Ovary (tissue), 9 donors: ENCODE results near the gene CPNE9. TPM values are rescaled to one million over a fixed set of nuclear protein-coding genes. Genes with fewer than 3 reads are reported as not detected.

Source experiments
- DNase-seq, 5 donors: peaks; one replicate each; pipeline ENCODE4 v3.0.0-alpha.2; 2019 to 2020
- H3K27ac ChIP-seq, 2 donors: fragments of 200-600 bp; one replicate each; pipeline versions ENCODE4 v1.5.1 to v1.8.0; 2019 to 2022
- H3K27me3 ChIP-seq: fragments of 200-600 bp; one replicate; pipeline ENCODE4 v1.8.0; 2022
- H3K36me3 ChIP-seq: fragments of 200-600 bp; sonication (generic); one replicate; pipeline ENCODE4 v1.5.1; 2019
- H3K4me1 ChIP-seq: one replicate; pipeline ENCODE4 v1.8.1; 2013; ENCODE audit warnings: mild to moderate bottlenecking, moderate library complexity; ENCODE audit not compliant: insufficient read depth
- H3K4me3 ChIP-seq: fragments of 200-600 bp; sonication (generic); one replicate; pipeline ENCODE4 v1.5.1; 2017
- H3K9me3 ChIP-seq, 2 donors: fragments of 200-600 bp in 1 of 2; sonication (generic) in 1 of 2; one replicate each; pipeline versions ENCODE4 v1.5.1 to v1.8.1; 2013 to 2019; ENCODE audit warnings: mild to moderate bottlenecking in 1 of 2, moderate library complexity in 1 of 2
- CTCF ChIP-seq, 3 donors: fragments of 450-650 bp in 2 of 3; fragments of 200-600 bp in 1 of 3; IDR thresholded peaks; one replicate each; pipeline versions ENCODE4 v1.5.1 to v1.8.0; 2016 to 2022; ENCODE audit warnings: antibody characterized with exemption in 3 of 3, mild to moderate bottlenecking in 1 of 3
- EP300 ChIP-seq: sonication (generic); formaldehyde crosslinking; IDR thresholded peaks from one replicate; pipeline ENCODE4 v1.6.1; 2017; ENCODE audit warnings: antibody characterized with exemption
- POLR2A ChIP-seq: fragments of 450-650 bp; IDR thresholded peaks from one replicate; pipeline ENCODE4 v1.6.1; 2017; ENCODE audit warnings: antibody characterized with exemption, mild to moderate bottlenecking, moderate library complexity
- WGBS, 3 donors: extraction: QIAGEN DNeasy Blood & Tissue Kit in 1 of 3; methylation state at CpG; one replicate each; pipeline versions ENCODE4 v1.1.5 to v1.1.7; 2013 to 2017; 5-methylcytosine and 5-hydroxymethylcytosine counted together
- intact Hi-C, 4 donors: fragments of 100-400 bp; cut with DNase I; formaldehyde crosslinking; loops; one replicate each; pipeline versions ENCODE4 v1.11.0 to v1.15.1; 2022 to 2023
- polyA plus RNA-seq, 2 donors: library from polyadenylated mRNA; stranded (reverse); fragments of 200-250 nt in 1 of 2; fragments of 350-450 nt in 1 of 2; fragmentation: Illumina TruSeq in 1 of 2; extraction: RNeasy Lipid Tissue Mini Kit (QIAGEN cat#74804) in 1 of 2; gene quantifications; one replicate each; pipeline ENCODE4 v1.2.3, GENCODE V29; 2013 to 2014
- total RNA-seq, 7 donors: library from RNA; depleted of rRNA in 2 of 7; stranded (reverse); fragments of >200 nt in 2 of 7; fragmentation: NEBNext Ultra II Directional in 3 of 7; extraction: Animal tissue kit (Norgen Biotek cat#: 25700) in 3 of 7; gene quantifications; one replicate each; pipeline versions ENCODE4 v1.1.0 to v1.2.4, GENCODE V29; 2016 to 2023
- donor health status: DM: no; HTN: no; CAD: no; lungs with moderate emphysema.
- donor health status: DM: no; HTN: no; CAD: no.
- donor health status: Bipolar disorder and iron deficiency.
- donor health status: DM: yes; HTN: yes; CAD: no.
- donor health status: DM: no; HTN: no; CAD: no.
- donor health status: DM: yes; HTN: yes; CAD: no.

Gene CPNE9
- total and polyA plus RNA-seq, 9 donors, result 0.07 TPM; not detected in 8

DNA sequence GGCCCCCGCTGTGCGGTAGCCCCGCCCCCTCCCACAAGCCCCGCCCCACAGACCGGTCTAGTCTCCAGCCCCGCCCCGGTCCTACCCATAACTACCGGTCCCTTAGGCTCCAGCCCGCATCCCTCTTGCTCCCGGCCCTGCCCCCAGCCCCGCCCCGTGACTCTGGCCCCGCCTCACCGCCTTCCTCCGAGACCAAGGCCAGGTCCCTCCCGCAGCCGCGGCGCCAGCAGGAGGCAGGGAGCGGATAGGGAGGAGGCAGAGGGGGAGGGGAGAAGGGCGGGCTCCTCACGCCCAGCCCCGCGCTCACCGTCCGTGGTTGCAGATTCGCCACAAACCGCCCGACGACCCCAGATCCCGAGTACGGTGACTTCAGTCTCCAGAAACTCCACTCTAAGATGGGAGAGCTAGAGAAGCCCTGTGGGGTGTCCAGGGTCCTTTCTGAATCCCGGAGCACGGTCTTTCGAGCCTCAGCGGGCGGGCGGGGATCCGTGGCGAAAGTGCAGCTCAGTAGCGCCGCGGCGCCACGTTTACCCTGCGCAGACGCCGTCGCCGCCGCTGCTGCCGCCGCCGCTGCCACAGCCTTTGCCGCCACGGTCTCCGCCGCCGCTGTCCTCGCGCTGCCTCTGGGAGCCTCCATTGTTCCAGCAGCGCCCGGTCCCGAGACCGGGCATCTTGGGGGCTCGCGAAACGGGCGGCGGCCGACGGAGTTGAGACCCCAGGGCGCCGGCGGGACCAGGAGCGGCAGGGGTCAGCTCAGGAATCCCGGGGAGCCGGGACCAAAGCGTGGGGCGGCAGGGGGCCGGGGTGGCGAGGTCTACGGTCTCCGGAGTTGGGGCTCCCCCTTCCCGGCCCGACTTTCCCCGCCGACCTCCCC lies 27.8 kb downstream of the CPNE9 start, which contains the start of gene BRPF1:
Gene BRPF1 (plus strand): TSS at position 530 of the 874 bp plus-strand sequence. CDS start 2,406 bp downstream, outside the sequence.
- peak; percentile 99 to 100 (median 100) for DNase-seq
- 0 to 1% (median 1%) methylated on average over 61 to 88 of the region's 88 CpGs for WGBS, 3 donors
- Histone ChIP-seq H3K27me3 (no peaks in the 10 kb centered on the region), H3K9me3 (no peaks in the 10 kb centered on the region), H3K4me3 (peak within 1 kb of the TSS; percentile 94), H3K27ac (peak within 1 kb of the TSS; percentile 91 to 98), H3K36me3 (no peaks in the 10 kb centered on the region), H3K4me1 (peaks cover 4% of the 10 kb centered on the region)
- peak; percentile 51 for TF ChIP-seq POLR2A
- no peak for TF ChIP-seq EP300
- TF ChIP-seq CTCF (IDR thresholded peaks at IDR 0.05), result peak in 1 of 3 donors; percentile 41
- intact Hi-C loops, result loop anchor here in 2 of 4 donors (2.0 to 10.0 kb wide), 3 partner anchors 19 to 203 kb away; partner anchors contain the start of genes ARPC4 (in 1 of the 2), CRELD1 (in 1 of the 2) and TADA3 (in 1 of the 2)

DNA sequence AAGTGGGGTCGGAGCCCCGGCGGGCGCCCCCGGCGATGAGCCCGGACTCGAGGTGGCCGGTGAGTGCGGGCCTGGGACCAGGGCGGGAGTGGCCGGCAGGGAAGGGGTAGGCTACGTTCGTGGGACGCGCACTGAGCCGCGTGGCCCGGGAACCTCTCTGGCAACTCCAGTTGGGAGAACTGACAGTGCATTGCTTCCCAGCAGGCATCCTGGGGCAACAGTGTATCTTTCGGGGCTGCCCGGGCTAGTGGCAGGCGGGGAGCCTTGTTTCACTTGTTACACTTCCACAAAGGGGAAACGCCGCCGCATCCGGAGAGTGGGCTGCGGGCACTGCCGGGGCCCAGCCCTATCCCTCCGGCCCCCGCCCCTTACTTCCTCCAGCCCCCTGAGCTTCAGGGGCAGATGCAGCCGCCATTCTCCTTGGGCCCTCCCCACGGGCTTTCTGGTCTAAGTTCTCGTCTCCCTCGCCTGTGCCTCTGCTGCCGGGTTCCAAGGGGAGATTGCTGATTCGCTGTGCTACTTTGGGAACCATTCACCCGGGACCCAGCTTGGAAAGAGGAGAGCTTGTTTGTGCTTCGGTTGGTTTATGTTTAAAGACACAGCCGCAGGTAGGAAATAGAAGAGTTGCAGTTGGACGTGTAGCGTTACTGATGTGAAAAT lies 28.6 kb downstream of the CPNE9 start:
- intact Hi-C loops, result loop anchor here in 2 of 4 donors (10.0 kb wide), 2 partner anchors 63 to 203 kb away; partner anchors contain the start of genes ARPC4 (in 1 of the 2), CRELD1 (in 1 of the 2) and TADA3 (in 1 of the 2)

GRCh38 chr3:9732740-9733115 lies 29.1 kb downstream of the CPNE9 start:
- DNase-seq, result peak in 3 of 5 donors; percentile 50 to 56 (median 54)
- Histone ChIP-seq H3K9me3 (no peaks in the 10 kb centered on the region), H3K27ac (no peak overlapping the region), H3K4me1 (peaks cover 4% of the 10 kb centered on the region), H3K36me3 (no peaks in the 10 kb centered on the region), H3K4me3 (peak overlapping the region; percentile 94), H3K27me3 (no peaks in the 10 kb centered on the region)
- TF ChIP-seq CTCF (IDR thresholded peaks at IDR 0.05), result no peak
- TF ChIP-seq EP300, result no peak
- no peak for TF ChIP-seq POLR2A
- 26 to 39% (median 32%) methylated on average over 7 of the region's 7 CpGs for WGBS, 3 donors
- intact Hi-C loops, result loop anchor here in 2 of 4 donors (10.0 kb wide), 2 partner anchors 62 to 202 kb away; partner anchors contain the start of genes ARPC4 (in 1 of the 2), CRELD1 (in 1 of the 2) and TADA3 (in 1 of the 2)

More for the DNA sequence above, 28.6 kb downstream of the CPNE9 start:
- Histone ChIP-seq H3K4me1 (peaks cover 4% of the 10 kb centered on the region), H3K36me3 (no peaks in the 10 kb centered on the region), H3K27ac (peak overlapping the region; percentile 91 to 98), H3K4me3 (peak overlapping the region; percentile 94), H3K9me3 (no peaks in the 10 kb centered on the region), H3K27me3 (no peaks in the 10 kb centered on the region)
- WGBS, 3 donors, result 0 to 1% (median 1%) methylated on average over 35 to 41 of the region's 41 CpGs
- DNase-seq, result no peak
- TF ChIP-seq POLR2A, result no peak
- TF ChIP-seq CTCF (IDR thresholded peaks at IDR 0.05), result no peak
- TF ChIP-seq EP300, result no peak

GRCh38 chr3:9736831-9737230 lies 33.2 kb downstream of the CPNE9 start:
- Histone ChIP-seq H3K9me3 (no peaks in the 10 kb centered on the region), H3K4me3 (no peak overlapping the region), H3K4me1 (peaks cover 4% of the 10 kb centered on the region), H3K27me3 (no peaks in the 10 kb centered on the region), H3K27ac (no peak overlapping the region), H3K36me3 (no peaks in the 10 kb centered on the region)
- TF ChIP-seq EP300 (no peak), CTCF (IDR thresholded peaks at IDR 0.05) (no peak), POLR2A (no peak)
- intact Hi-C loops, result loop anchor here in 2 of 4 donors (10.0 kb wide), 2 partner anchors 58 to 198 kb away; partner anchors contain the start of genes ARPC4 (in 1 of the 2), CRELD1 (in 1 of the 2) and TADA3 (in 1 of the 2)
- no peak for DNase-seq
- 58 to 66% (median 62%) methylated on average over 2 of the region's 2 CpGs for WGBS, 3 donors
